GM12892 (cell line): ENCODE measurements around the gene MICU2.

ENCODE experiments used
- POLR2A ChIP-seq: IDR thresholded peaks from 2 replicates; pipeline ENCODE4 v1.6.1; 2011; ENCODE audit warnings: low read depth, low read length, control low read depth
- POLR2AphosphoS5 ChIP-seq: IDR thresholded peaks from 2 replicates; pipeline ENCODE4 v1.6.1; 2011; ENCODE audit warnings: low read depth, low read length, control low read depth
- TAF1 ChIP-seq: IDR thresholded peaks from 2 replicates; pipeline ENCODE4 v1.6.1; 2011; ENCODE audit warnings: low read depth, mild to moderate bottlenecking, control low read depth, low read length, borderline replicate concordance

GRCh38 chr13:21557995-21558394 lies 46.0 kb downstream of the MICU2 start:
- no peak for TF ChIP-seq POLR2A
- TF ChIP-seq POLR2AphosphoS5 = no peak
- TF ChIP-seq TAF1 = no peak
